ENCODE results near the gene ARHGAP5.

GRCh38 chr14:32166029-32166428 is 88.9 kb downstream of the ARHGAP5 start:
- TF ChIP-seq CTCF (conservative IDR thresholded peaks at IDR 0.05; ENCODE audit: low read depth in 2 of 2): no peak
- TF ChIP-seq CREB1 (CRISPR knock-in tag; IDR thresholded peaks at IDR 0.05; ENCODE audit: low read depth): no peak
- TF ChIP-seq POLR2AphosphoS5 (IDR thresholded peaks at IDR 0.05; ENCODE audit: low read depth): no peak
- TF ChIP-seq STAT1 (IDR thresholded peaks at IDR 0.05; ENCODE audit: unreplicated experiment): no peak
- no peak for TF ChIP-seq EZH2 (IDR thresholded peaks at IDR 0.05; ENCODE audit: low read depth, unreplicated experiment)
- TF ChIP-seq EZH2phosphoT487 (IDR thresholded peaks at IDR 0.05; ENCODE audit: unreplicated experiment): no peak
- no peak for TF ChIP-seq REST (IDR thresholded peaks at IDR 0.05; ENCODE audit: unreplicated experiment)
